ENCODE data around the gene STIM2.
A peak's percentile ranks its signal among the peaks of the same experiment; 100 is the strongest.

The STIM2 gene

GRCh38 chr4:26854701-26855100 lies 5.9 kb upstream of the STIM2 start:
- H3K4me3 ChIP-seq, result no peak overlapping the region
- TF ChIP-seq CTCF (IDR thresholded peaks at IDR 0.05), result no peak
- no peak for DNase-seq (ENCODE audit: low spot score)
- no peak overlapping the region for H3K27ac ChIP-seq

DNA sequence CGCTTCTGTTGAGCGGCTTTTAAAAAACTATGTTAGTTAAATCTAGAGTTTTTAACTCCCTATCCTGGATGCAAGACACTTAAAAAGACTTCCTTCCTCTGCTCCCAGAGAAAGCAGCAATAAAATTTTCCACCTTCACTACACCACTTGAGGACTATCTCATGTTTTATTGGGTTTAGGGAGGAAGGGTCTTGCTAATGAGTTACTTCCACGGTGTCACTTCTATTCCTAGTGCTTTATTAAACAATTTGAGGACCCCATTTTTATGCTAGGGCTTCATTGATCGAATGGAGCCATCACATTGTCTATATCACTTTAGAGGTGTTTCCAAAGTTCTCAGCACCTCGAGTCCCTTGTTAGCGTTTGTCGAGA lies 3.7 kb upstream of the STIM2 start:
- no peak for DNase-seq (ENCODE audit: low spot score)
- no peak for TF ChIP-seq CTCF (IDR thresholded peaks at IDR 0.05)
- H3K4me3 ChIP-seq, result peak overlapping the region; percentile 82
- H3K27ac ChIP-seq, result peak overlapping the region; percentile 68 to 87

DNA sequence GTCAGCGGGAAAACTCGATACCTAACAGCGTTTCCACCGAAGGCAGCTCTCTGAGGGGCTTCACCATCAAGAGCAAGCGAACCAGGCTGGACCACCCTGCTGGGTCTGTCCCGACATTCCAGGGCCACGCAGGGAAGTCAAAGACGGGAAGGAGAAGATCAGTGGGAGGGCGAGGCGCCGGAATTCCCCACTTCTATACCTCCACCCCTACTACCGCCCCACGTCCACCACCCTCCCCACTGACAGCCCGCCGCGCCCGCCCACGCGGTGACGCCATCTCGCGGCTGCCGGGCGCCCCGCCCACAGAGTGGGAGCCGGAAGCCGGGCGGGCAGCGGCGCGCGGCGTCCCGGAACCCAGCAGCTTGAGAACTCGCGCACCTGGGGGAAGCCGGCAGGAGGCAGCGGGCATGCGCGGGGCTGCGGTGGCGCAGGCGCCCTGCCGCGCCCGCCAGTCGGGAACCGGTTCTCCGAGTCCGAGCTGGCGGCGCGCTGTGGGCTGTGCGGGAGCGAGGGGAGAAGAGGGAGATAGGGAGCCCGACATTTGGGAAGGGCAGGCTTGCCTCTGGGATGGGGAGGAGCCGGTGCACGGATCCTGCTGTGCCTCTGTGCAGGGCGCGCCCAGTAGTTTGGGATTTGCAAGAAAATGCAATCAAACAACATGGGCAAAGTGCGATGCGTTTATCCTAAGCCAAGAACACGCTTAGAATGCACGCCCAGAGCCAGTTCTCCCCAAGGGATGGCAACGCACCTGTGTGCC lies 3.2 kb upstream of the STIM2 start:
- DNase-seq (ENCODE audit: low spot score), result peak; percentile 90
- Histone ChIP-seq H3K27ac (peak overlapping the region; percentile 68 to 87), H3K4me3 (peak overlapping the region; percentile 82)
- no peak for TF ChIP-seq CTCF (IDR thresholded peaks at IDR 0.05)

DNA sequence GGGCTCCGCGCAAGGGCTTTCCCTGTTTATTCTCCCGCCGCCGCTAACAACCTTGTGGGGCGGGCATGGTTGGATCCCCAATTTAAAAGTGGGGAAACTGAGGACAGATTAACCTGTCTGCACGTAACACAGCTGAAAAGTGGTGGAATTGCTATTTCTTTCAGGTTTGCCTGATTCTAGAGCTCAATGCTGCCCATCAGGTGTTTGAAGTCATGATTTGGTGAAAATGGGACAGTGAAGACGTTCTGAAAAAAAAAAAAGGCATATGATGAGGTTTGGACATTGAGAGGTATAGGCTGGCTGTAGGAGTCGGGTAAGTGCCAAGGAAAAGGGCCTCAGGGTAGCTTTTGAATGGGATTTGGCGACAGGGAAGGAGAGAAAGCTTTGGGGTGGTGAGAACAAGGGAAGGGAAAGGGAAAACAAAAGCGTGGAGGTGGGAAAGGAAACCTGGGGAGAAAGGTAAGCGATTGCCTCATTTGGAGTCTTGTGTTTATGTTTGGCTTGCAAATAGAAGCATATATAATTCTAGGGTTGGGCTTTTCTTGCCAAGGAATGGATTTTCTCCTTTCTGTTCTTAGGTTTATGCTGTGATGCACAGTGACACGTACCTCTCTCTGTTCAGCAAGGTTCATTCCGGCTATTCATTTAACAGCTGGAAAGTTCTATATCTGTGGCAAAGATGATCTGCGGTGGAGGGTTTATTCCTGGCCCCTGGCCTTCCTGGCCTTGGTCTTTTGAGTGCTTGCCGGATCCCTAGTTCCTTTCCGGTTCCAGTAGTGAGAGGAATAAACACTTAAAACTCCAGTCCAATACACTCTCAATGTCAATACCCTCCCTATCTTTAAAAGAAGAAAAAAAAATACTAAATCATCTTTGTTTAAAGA lies 2.4 kb upstream of the STIM2 start:
- peak overlapping the region; percentile 68 to 87 for H3K27ac ChIP-seq
- TF ChIP-seq CTCF (IDR thresholded peaks at IDR 0.05), result no peak
- peak overlapping the region; percentile 82 for H3K4me3 ChIP-seq
- DNase-seq (ENCODE audit: low spot score), result no peak

DNA sequence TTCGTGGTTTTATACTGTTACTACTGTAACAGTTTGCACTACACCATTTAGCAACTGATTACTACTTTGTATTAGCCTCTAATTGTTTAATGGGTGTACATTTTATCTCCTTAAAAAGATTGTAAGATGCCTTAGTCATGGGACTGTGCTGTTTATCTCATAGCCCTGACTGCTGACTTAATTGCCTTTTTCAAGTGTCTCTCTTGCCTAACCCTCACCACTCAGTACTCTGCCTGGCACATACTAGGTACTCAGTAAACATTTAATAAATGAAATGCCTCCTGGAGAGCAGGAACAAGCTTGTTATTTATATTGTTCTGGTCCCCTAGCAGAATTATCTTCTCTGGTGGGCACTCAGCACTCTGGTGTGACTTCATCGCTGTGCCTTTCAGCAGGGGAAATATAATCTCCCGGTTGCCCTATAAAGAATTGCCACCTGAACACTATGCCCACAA lies 1.7 kb upstream of the STIM2 start:
- Histone ChIP-seq H3K4me3 (no peak overlapping the region), H3K27ac (no peak overlapping the region)
- no peak for TF ChIP-seq CTCF (IDR thresholded peaks at IDR 0.05)
- DNase-seq (ENCODE audit: low spot score), result no peak

DNA sequence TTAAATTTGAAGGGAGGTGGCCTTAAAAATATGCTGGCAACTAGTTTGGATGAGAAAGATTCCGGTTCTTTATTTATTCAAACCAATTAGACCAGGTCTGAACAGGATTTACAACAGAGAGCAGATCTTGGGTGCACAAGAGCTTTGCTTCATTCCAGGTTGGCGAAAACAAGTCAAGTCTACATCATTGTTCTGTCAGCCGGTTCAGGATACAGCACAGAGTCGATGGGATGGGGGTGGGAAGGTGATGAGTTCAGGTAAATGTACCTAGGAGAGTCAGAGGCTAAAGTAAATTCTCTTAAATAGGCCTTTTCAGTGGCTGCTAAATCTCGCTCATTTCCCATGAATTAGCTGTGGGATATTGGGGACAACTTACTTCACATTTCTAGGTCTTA lies 882 bp upstream of the STIM2 start:
- DNase-seq (ENCODE audit: low spot score), result no peak
- no peak for TF ChIP-seq CTCF (IDR thresholded peaks at IDR 0.05)
- H3K4me3 ChIP-seq, result peak overlapping the region; percentile 95
- peak overlapping the region in 1 of 2 donors; percentile 97 for H3K27ac ChIP-seq

Data from coronary artery (tissue), 2 donors.